Measurements from ENCODE around the gene DEAF1.

The DEAF1 gene

DNA sequence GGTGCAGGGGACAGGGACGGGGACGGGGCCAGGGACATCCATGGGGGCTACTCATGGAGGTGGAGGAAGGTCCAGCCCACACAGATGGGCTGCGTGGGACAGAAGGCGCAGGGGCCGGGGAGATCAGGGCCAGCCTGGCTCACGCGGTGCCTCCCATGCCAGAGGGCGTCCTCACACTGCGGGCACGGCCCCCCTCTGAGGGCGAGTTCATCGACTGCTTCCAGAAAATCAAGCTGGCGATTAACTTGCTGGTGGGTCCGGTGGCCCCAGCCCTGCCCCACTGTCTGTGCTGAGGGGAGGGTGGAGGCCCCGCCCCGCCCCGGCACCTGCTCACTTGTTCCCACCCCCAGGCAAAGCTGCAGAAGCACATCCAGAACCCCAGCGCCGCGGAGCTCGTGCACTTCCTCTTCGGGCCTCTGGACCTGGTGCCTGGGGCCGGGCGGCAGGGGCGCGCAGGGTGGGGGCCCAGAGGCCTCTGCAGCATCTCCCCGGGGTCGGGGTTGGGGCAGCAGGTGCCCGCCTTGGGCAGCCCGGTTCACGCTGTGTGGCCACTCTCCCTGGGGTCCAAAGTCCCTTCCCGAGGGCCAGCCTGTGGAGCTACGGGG, 26.8 kb upstream of the DEAF1 start:
- no peak for DNase-seq (ENCODE audit: low read depth in 2 of 2)

DNA sequence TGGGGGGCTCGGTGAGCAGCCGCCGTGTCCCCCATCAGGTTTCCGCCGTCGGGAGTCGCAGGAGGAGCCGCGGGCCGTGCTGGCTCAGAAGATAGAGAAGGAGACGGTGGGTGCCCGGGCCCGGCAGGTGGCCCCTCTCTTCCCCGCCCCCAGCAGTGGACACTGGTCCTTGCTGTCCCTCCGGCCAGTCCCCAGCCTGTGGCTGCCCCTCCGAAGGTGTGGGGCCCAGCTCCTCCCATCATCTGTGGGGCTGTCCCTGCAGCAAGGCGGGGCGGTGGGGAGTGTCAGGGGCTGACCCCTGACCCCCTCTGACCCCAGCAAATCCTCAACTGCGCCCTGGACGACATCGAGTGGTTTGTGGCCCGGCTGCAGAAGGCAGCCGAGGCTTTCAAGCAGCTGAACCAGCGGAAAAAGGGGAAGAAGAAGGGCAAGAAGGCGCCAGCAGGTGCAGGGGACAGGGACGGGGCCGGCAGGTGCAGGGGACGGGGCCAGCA, 26.3 kb upstream of the DEAF1 start:
- DNase-seq (ENCODE audit: low read depth in 2 of 2), result no peak

DNA sequence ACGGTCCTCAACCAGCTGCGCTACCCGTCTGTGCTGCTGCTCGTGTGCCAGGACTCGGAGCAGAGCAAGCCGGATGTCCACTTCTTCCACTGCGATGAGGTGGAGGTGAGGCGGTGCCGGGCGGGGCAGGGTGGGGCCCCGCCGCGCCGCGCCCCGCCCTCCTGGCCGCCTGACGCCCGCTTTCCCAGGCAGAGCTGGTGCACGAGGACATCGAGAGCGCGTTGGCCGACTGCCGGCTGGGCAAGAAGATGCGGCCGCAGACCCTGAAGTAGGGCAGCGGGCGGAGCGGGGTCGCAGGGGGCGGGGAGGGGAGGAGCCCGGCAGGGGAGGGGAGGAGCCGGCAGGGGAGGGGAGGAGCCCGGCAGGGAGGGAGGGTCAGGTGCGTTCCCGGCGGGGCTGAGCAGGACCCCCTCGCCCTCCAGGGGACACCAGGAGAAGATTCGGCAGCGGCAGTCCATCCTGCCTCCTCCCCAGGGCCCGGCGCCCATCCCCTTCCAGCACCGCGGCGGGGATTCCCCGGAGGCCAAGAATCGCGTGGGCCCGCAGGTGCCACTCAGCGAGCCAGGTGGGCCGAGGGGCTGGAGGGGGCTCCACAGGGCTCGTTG, 25.7 kb upstream of the DEAF1 start:
- no peak for DNase-seq (ENCODE audit: low read depth in 2 of 2)

GRCh38 chr11:720017-720641, 25.1 kb upstream of the DEAF1 start:
- no peak for DNase-seq (ENCODE audit: low read depth in 2 of 2)

DNA sequence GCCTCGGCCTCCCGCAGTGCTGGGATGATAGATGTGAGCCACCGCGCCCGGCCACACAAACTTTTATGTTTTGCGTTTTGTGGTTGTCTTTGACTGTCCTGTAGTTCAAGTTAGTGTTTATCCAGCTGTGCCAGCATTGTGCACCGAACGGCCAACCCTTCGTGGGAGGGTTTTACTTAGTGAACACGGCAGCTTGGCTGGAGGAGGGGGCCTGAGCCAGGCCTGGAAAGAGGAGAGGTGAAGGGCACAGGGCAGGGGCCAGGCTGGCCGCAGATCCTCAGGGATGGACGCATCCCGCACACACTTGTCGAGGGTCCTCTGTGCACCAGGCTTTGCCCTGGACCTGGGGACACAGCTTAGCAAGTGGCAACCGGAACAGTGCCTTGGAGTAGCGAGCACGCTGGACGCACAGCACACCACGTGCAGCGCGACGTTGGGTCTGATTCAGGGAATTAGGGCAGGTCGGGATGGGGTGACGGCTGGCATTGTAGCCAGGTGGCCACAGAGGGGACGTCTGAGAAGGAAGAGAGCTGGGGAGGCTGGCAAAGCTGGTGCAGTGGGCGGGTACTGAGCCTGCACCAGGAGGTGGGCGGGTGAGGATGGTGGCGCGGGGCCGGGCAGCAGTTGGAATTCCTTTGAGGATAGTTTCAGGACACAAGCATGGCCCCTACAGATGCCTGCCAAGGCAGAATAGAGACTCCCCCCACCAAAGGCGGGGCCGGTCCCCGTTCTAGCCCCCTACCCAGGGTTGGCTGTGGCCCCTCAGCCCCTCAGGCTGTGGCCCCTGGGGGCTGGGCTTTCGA, 24.4 kb upstream of the DEAF1 start:
- DNase-seq (ENCODE audit: low read depth in 2 of 2), result no peak

GRCh38 chr11:714436-714835, 19.4 kb upstream of the DEAF1 start:
- DNase-seq (ENCODE audit: low read depth in 2 of 2), result no peak

GRCh38 chr11:709109-709997, 14.3 kb upstream of the DEAF1 start:
- DNase-seq (ENCODE audit: low read depth in 2 of 2), result no peak

GRCh38 chr11:708511-708910, 13.5 kb upstream of the DEAF1 start:
- DNase-seq (ENCODE audit: low read depth in 2 of 2), result no peak

DNA sequence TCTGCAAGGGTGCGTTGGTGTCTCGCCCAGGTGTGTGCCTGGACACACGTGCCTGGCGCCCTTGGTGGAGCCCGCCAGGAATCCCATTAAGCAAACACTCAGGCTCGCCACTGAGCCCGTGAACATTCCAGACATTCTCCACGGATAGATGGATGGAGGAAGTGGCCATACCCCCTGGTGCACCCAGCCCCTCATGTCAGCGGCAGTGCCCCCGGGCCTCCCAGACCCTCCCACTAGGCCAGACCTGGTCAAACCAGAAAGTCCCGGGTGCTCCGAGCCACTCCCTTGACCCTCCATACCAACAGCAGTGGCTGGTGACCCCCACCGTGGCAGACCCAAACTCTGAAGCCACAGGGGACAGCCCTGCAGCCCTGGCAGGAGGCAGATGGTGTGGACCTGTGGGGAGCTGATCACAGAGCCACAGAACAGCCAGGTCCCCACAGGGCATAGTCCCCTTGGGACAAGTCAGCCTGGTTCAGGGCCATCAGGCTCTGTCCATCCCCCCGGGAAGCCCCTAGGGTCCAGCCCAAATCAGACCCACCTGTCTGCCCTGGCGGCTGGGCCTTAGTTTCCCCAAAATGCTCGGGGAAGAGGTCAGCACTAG, 12.9 kb upstream of the DEAF1 start:
- no peak for DNase-seq (ENCODE audit: low read depth in 2 of 2)

GRCh38 chr11:706957-707816, 12.2 kb upstream of the DEAF1 start:
- DNase-seq (ENCODE audit: low read depth in 2 of 2), result no peak

DNA sequence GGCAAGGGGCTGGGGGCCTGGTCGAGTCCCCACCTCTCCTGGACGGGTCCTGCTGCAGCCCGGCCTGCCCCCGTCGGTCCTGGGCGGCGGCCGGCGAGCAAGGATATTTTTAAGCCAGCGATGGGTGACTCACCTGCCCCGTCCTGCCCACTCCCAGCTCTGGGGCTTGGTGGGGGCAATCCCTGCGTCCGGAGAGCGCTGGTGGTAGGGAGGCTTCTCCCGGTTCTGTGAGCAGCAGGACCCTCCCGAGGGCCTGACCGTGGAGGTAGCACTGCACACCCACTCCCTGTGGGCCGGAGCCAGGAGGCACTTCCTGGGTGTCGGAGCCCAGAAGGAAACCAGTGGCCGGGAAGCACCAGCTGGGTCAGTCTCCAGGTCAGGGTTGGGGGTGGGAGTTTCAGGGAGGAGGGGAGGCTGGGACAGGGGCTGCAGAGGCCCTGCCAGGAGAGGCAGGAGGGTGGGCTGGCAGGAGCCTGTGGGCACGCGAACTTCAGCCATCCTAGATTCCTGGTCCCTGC, 11.5 kb upstream of the DEAF1 start:
- no peak for DNase-seq (ENCODE audit: low read depth in 2 of 2)

DNA sequence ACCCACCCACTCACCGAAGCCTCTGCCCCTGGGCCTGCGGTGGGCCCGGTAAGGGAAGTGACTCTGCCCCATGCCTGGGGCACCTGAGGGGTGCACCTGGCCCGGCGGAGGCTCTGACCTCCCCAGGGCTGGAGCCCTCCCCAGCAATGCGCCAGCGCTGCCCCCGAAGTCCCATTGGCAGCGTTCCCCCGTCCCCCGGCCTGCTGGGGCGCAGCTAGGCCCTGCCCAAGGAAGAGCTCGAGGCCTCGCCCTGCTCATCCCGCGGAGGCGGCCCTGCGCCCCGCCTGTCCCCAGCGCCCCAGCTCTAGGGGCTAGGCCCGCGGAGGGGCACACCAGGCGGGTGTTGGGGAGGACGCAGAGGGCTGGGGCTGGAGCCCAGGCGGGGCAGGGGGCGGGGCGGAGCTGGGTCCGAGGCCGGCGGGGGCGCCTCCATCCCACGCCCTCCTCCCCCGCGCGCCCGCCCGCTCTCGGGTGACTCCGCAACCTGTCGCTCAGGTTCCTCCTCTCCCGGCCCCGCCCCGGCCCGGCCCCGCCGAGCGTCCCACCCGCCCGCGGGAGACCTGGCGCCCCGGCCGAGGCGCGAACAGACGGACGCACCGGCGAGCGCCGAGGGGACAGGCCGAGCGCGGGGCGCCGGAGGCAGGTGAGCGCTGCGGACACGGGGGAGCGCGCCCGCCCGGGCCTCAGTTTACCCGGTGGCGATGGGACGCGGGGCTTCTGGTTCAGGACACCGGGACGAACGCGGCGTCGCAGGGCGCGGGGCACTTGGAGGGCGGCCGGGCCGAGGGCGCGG, 10.8 kb upstream of the DEAF1 start, which contains the start of gene EPS8L2:
TSS of gene EPS8L2 (plus strand) at position 586 of the 793 bp plus-strand sequence. CDS start 3,177 bp downstream, outside the sequence.
- DNase-seq (ENCODE audit: low read depth in 2 of 2), result no peak

DNA sequence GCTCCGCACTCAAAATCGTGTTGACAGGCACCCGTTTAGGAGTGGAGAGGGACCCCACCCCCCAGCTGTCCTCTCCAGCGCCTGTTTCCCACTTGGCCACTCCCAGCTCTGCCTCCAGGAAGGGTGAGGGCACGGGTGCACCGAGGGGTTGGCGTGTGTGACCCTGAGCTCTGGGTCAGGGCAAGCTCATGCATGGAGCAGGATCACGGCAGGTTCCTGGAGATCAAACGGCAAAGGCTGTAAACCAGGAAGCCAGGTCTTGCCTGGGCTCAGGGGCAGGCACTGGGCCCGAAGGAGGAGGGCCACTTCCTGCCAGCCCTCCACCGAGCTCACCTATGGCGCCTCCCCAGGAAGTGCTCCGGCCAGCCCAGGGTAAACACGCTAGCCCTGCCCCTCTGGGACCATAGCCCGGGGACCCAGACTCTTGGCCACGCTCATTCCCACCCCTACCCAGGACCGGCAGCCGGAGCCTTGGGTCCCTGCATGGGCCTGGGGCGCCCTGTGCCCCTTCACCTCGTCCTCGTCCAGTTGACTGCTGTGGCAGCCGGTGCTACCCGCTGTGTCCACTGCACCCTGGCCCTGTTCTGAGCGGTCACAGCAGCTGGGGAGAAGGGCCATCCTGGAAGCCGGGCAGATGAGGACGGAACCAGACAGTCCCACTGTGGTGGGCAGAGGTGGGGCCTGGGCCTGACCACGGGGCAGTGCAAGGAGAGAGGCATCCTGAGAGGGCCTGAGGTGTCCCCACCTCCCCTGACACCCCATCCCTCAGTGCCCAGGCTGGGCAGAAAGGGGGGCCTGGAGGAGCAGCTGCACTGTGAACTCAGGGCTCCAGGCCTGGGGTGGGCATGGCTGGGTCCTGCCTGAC, 10.0 kb upstream of the DEAF1 start:
- DNase-seq (ENCODE audit: low read depth in 2 of 2), result no peak

DNA sequence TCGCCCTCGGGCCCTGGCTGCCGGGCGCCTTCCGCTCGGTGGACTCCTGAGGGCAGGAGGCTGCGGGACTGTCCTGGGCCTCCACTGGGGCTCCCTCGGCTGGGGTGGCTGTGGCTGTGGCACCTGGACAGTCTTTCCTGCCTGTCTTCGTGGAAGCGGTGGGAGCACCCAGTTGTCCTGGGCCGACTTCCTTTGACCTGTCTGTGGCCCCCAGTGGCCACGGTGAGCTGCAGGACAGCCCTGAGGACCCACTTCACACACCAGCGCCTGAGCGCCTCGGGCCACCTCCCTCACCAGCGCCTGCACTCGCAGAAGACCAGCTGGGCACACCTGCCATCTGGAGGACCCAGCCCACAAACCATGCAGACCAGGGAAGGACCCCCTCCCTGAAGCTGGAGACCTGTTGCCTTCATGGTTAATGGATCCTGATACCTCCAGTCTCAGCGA, 9.2 kb upstream of the DEAF1 start:
- no peak for DNase-seq (ENCODE audit: low read depth in 2 of 2)

GRCh38 chr11:703506-703905, 8.5 kb upstream of the DEAF1 start:
- DNase-seq (ENCODE audit: low read depth in 2 of 2), result no peak

GRCh38 chr11:702462-703461, 7.7 kb upstream of the DEAF1 start:
- DNase-seq (ENCODE audit: low read depth in 2 of 2), result no peak
